ENCODE data around the gene SMPD3. TPM values are rescaled to one million over a fixed set of nuclear protein-coding genes. Genes with fewer than 3 reads are reported as not detected.

SMPD3 gene
- total RNA-seq, 2 experiments from 2014 or later, result 0.89 to 1.1 TPM

DNA sequence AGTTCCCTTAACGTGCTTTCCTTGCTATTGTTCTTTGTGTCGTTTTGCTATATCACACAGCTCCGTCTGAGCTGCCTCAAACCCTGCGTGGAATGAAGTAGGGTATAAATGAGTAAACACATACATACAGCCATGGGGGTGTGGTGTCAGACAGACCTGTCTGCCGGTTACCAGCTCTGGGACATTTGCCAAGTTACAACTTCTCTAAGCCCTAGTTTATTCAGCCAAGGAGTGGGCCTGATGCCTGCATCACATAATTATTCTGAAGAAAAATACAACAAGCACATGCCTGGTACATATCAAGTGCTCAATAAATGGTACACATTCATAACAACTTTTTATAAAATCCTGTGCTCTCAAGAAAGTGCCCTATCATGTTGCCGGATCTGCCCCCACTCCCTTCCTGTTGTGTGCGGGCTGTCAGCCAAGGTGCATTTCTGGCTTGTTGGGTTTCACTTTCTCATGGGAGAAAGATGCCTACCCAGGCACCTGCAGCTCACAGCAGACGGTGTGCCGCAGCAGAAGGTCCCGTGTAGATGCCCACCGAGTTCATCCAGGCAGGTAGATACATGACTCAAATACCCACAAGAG, 30.5 kb downstream of the SMPD3 start:
- ChIA-PET CTCF (interaction anchor here (0.6 to 4.0 kb wide), 6 partner anchors 9 to 1343 kb away, joined by 3 to 21 read pairs (median 3); no protein-coding TSS in a partner anchor), POLR2A (interaction anchor here (0.7 to 5.9 kb wide), 22 partner anchors 9 to 417 kb away, joined by 3 to 26 read pairs (median 6); partner anchors contain the start of genes SLC7A6 and SMPD3)
- H3K36me3 ChIP-seq (ENCODE audit: insufficient read depth, low read length), result no peaks in the 10 kb centered on the region
- TF ChIP-seq, protein P1, sequence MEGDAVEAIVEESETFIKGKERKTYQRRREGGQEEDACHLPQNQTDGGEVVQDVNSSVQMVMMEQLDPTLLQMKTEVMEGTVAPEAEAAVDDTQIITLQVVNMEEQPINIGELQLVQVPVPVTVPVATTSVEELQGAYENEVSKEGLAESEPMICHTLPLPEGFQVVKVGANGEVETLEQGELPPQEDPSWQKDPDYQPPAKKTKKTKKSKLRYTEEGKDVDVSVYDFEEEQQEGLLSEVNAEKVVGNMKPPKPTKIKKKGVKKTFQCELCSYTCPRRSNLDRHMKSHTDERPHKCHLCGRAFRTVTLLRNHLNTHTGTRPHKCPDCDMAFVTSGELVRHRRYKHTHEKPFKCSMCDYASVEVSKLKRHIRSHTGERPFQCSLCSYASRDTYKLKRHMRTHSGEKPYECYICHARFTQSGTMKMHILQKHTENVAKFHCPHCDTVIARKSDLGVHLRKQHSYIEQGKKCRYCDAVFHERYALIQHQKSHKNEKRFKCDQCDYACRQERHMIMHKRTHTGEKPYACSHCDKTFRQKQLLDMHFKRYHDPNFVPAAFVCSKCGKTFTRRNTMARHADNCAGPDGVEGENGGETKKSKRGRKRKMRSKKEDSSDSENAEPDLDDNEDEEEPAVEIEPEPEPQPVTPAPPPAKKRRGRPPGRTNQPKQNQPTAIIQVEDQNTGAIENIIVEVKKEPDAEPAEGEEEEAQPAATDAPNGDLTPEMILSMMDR (IDR thresholded peaks at IDR 0.05), result no peak
- no peaks in the 10 kb centered on the region for H3K9me3 Mint-ChIP-seq
- intact Hi-C loops (cut with DNase I, micrococcal nuclease), result loop anchor here (1.0 kb wide), 1 partner anchor 30 kb away; the partner anchor contains the start of gene SMPD3 (in 2 of the 2)
- H3K27ac Mint-ChIP-seq, result peak overlapping the region; percentile 94
- peak overlapping the region; percentile 76 to 88 for H3K27ac ChIP-seq (ENCODE audit: low read depth in 1 of 2, low read length in 2 of 2)
- H3K27me3 ChIP-seq (ENCODE audit: control insufficient read depth in 1 of 2, insufficient read depth in 2 of 2, low read length in 2 of 2), result no peaks in the 10 kb centered on the region
- ATAC-seq (ENCODE audit: poor library complexity), result peak; percentile 88
- peak overlapping the region; percentile 82 for H3K4me3 Mint-ChIP-seq
- no peaks in the 10 kb centered on the region for H3K27me3 Mint-ChIP-seq
- peaks cover 81% of the 10 kb centered on the region for H3K4me1 ChIP-seq (ENCODE audit: insufficient read depth, low read length)
- H3K4me3 ChIP-seq (ENCODE audit: low read length), result peak overlapping the region; percentile 34
- H3K4me1 Mint-ChIP-seq (ENCODE audit: low read depth), result peaks cover 81% of the 10 kb centered on the region
- peak; percentile 64 to 93 (median 81) for DNase-seq
- no peaks in the 10 kb centered on the region for H3K36me3 Mint-ChIP-seq (ENCODE audit: low read depth)
- H3K9me3 ChIP-seq (ENCODE audit: control insufficient read depth in 1 of 2, insufficient read depth in 1 of 2, low read length in 2 of 2), result no peaks in the 10 kb centered on the region

DNA sequence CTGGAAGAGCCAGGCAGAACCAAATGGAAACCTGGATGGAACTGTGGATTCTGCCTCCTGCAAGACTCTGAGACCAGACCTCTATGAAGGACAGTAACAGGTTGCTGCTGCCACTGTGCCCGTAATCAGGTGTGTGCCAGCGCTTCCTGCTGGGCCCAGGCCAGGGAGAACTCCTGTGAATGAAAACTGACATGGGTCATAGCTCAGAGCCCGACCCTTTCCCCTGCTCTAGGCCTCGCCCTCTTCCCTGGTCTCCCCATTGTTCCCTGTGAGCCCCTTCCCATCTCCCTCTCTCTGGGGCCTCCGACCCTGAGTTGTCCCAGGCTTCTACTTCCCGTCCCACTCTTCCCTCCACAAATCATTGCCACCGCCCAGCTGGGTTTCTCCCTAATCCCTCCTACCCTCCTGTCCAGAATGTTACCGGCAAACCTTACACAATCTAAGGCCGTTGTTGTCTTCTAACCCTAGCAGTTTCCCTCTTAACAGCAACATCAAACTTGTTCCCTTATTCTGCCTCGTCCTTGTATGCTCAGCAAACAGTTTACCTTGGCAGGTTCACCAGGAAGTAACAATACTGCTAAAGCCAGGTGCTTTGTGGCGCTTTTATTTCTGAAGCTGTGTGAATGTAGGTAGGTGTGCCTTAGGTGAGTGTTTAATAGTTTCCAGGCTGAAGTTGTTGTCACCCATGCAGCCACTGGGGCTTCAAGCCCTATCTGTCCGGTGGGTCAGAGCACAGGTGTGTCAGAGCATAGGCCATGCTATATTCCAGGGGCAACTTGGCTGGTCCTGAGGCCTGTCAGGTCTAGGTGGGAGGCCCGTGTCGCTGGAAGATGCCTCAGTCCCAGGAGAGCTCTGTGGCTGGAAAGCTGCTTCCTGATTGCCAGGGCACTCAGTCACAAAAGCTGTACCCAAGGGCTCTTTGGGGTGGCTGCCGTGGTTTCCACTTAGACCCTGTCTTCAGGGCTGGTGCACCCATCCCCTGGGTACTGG, 32.0 kb downstream of the SMPD3 start:
- ChIA-PET CTCF (interaction anchor here (0.5 to 2.1 kb wide), 4 partner anchors 20 to 430 kb away, joined by 3 to 14 read pairs (median 6); no protein-coding TSS in a partner anchor), POLR2A (interaction anchor here (1.0 to 5.9 kb wide), 15 partner anchors 8 to 337 kb away, joined by 3 to 26 read pairs (median 13); partner anchors contain the start of gene SMPD3)
- TF ChIP-seq, protein P1 (IDR thresholded peaks at IDR 0.05), result no peak
- peaks cover 79% of the 10 kb centered on the region for H3K4me1 ChIP-seq (ENCODE audit: insufficient read depth, low read length)
- H3K27ac ChIP-seq (ENCODE audit: low read depth in 1 of 2, low read length in 2 of 2), result peak overlapping the region; percentile 76 to 88
- Mint-ChIP-seq H3K4me3 (no peak overlapping the region), H3K27me3 (no peaks in the 10 kb centered on the region), H3K27ac (peak overlapping the region; percentile 94), H3K4me1 (ENCODE audit: low read depth) (peaks cover 69% of the 10 kb centered on the region), H3K9me3 (no peaks in the 10 kb centered on the region), H3K36me3 (ENCODE audit: low read depth) (no peaks in the 10 kb centered on the region)
- H3K9me3 ChIP-seq (ENCODE audit: control insufficient read depth in 1 of 2, insufficient read depth in 1 of 2, low read length in 2 of 2), result no peaks in the 10 kb centered on the region
- ATAC-seq (ENCODE audit: poor library complexity) (no peak), DNase-seq (peak in 2 of 14 experiments; percentile 19 to 44)
- intact Hi-C loops (cut with DNase I, micrococcal nuclease), result no loop called here
- no peak overlapping the region for H3K4me3 ChIP-seq (ENCODE audit: low read length)
- no peaks in the 10 kb centered on the region for H3K27me3 ChIP-seq (ENCODE audit: control insufficient read depth in 1 of 2, insufficient read depth in 2 of 2, low read length in 2 of 2)
- H3K36me3 ChIP-seq (ENCODE audit: insufficient read depth, low read length), result no peaks in the 10 kb centered on the region

DNA sequence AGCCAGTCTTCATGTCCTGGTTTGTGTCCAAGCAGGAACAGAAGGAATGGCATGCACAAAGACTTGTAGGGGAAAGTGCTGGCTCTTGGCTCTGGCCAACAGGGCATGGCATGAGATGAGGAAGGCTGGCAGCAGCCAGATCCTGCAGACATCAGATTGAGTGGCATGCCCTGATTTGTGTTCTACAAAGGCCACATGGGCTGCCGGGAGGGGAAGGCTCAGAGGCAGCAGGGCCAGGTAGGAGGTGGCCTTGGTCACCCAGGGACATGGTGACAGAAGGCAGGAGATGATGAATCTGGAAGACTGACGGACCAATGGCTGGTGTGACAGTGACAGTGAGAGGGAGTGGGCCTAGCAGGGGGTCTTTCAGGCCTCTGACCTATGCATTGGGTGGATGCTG, 33.7 kb downstream of the SMPD3 start:
- H3K36me3 Mint-ChIP-seq (ENCODE audit: low read depth), result no peaks in the 10 kb centered on the region
- no peak overlapping the region for H3K4me3 Mint-ChIP-seq
- TF ChIP-seq, protein P1 (IDR thresholded peaks at IDR 0.05), result no peak
- peak overlapping the region; percentile 78 for H3K27ac Mint-ChIP-seq
- H3K9me3 ChIP-seq (ENCODE audit: control insufficient read depth in 1 of 2, insufficient read depth in 1 of 2, low read length in 2 of 2), result no peaks in the 10 kb centered on the region
- H3K4me1 Mint-ChIP-seq (ENCODE audit: low read depth), result peaks cover 54% of the 10 kb centered on the region
- no peaks in the 10 kb centered on the region for H3K27me3 ChIP-seq (ENCODE audit: control insufficient read depth in 1 of 2, insufficient read depth in 2 of 2, low read length in 2 of 2)
- CTCF ChIA-PET, result interaction anchor here (1.5 kb wide), 1 partner anchor 106 kb away, joined by 5 read pairs; no protein-coding TSS in a partner anchor
- no peaks in the 10 kb centered on the region for H3K36me3 ChIP-seq (ENCODE audit: insufficient read depth, low read length)
- peaks cover 70% of the 10 kb centered on the region for H3K4me1 ChIP-seq (ENCODE audit: insufficient read depth, low read length)
- DNase-seq, result no peak
- no peaks in the 10 kb centered on the region for H3K27me3 Mint-ChIP-seq
- POLR2A ChIA-PET, result no interaction called here
- H3K27ac ChIP-seq (ENCODE audit: low read depth in 1 of 2, low read length in 2 of 2), result no peak overlapping the region
- intact Hi-C loops (cut with DNase I, micrococcal nuclease), result loop anchor here in 1 of 2 experiments (5.0 kb wide), 1 partner anchor 47 kb away; no protein-coding TSS in a partner anchor
- no peak for ATAC-seq (ENCODE audit: poor library complexity)
- H3K9me3 Mint-ChIP-seq, result no peaks in the 10 kb centered on the region
- H3K4me3 ChIP-seq (ENCODE audit: low read length), result no peak overlapping the region
